ENCODE results near the gene ADD1.

DNA sequence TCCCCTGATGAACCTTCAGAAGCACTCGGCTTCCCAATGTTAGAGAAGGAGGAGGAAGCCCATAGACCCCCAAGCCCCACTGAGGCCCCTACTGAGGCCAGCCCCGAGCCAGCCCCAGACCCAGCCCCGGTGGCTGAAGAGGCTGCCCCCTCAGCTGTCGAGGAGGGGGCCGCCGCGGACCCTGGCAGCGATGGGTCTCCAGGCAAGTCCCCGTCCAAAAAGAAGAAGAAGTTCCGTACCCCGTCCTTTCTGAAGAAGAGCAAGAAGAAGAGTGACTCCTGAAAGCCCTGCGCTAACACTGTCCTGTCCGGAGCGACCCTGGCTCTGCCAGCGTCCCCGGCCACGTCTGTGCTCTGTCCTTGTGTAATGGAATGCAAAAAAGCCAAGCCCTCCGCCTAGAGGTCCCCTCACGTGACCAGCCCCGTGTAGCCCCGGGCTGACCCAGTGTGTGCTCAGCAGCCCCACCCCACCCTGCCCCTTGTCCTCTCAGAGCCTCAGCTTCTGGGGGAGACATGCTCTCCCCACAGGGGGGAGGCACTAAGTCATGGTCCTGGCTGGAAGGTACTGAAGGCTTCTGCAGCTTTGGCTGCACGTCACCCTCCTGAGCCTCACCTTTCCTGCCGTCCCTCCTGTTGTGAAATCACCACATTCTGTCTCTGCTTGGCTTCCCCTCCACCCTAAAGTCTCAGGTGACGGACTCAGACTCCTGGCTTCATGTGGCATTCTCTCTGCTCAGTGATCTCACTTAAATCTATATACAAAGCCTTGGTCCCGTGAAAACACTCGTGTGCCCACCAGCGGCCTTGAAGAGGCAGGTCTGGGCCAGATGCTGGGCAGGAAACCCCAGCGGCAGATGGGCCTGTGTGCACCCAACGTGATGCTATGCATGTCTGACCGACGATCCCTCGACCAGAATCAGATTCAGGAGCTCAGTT, 84.9 kb downstream of the ADD1 start:
- TF ChIP-seq EZH2 (IDR thresholded peaks at IDR 0.05; ENCODE audit: insufficient read depth, poor library complexity, severe bottlenecking) = no peak
- no peak for TF ChIP-seq EZH2phosphoT487 (IDR thresholded peaks at IDR 0.05; ENCODE audit: insufficient read depth, low read depth)

Data from GM23248 (cell line).